Endothelial cell (in vitro differentiated cells): ENCODE measurements around the gene SLC25A23. TPM values are rescaled to one million over a fixed set of nuclear protein-coding genes. Genes with fewer than 3 reads are reported as not detected.
A peak's percentile ranks its signal among the peaks of the same experiment; 100 is the strongest.

ENCODE experiments used
- DNase-seq: peaks from one replicate; pipeline ENCODE4 v3.0.0; 2021; ENCODE audit warnings: low spot score
- H3K27ac Mint-ChIP-seq: one replicate; pipeline ENCODE4 v1.8.0; 2021; ENCODE audit warnings: mixed read lengths, inconsistent platforms; ENCODE audit not compliant: unreplicated experiment
- H3K27me3 Mint-ChIP-seq: one replicate; pipeline ENCODE4 v1.8.0; 2021; ENCODE audit warnings: mild to moderate bottlenecking, moderate library complexity, mixed read lengths, inconsistent platforms; ENCODE audit not compliant: unreplicated experiment
- H3K36me3 Mint-ChIP-seq: one replicate; pipeline ENCODE4 v1.8.0; 2021; ENCODE audit warnings: mild to moderate bottlenecking, low read depth, mixed read lengths, inconsistent platforms; ENCODE audit not compliant: unreplicated experiment
- H3K4me1 Mint-ChIP-seq: one replicate; pipeline ENCODE4 v1.8.0; 2021; ENCODE audit warnings: mild to moderate bottlenecking, mixed read lengths, inconsistent platforms; ENCODE audit not compliant: unreplicated experiment
- H3K4me3 Mint-ChIP-seq: one replicate; pipeline ENCODE4 v1.8.0; 2021; ENCODE audit warnings: mild to moderate bottlenecking, mixed read lengths, inconsistent platforms; ENCODE audit not compliant: unreplicated experiment
- H3K9me3 Mint-ChIP-seq: one replicate; pipeline ENCODE4 v1.8.0; 2021; ENCODE audit warnings: mixed read lengths, inconsistent platforms; ENCODE audit not compliant: unreplicated experiment
- microRNA-seq: library from miRNA; unstranded; fragments of <30 nt; microRNA quantifications from one replicate; pipeline ENCODE4, GENCODE V29; 2020; ENCODE audit not compliant: unreplicated experiment
- total RNA-seq: library from RNA; stranded (reverse); fragmentation: NEBNext Ultra II Directional; extraction: Animal tissue kit (Norgen Biotek cat#: 25700); gene quantifications from one replicate; pipeline ENCODE4 v1.2.1, GENCODE V29; 2021; ENCODE audit not compliant: unreplicated experiment
- TF ChIP-seq, protein P1 (sequence below): fragments of 200-600 bp; sonication (generic); IDR thresholded peaks from one replicate; pipeline ENCODE4 v1.5.0; 2021; ENCODE audit warnings: antibody characterized with exemption; ENCODE audit not compliant: unreplicated experiment

The SLC25A23 gene
- total RNA-seq, 1 donor from 2014 or later, result 20.7 TPM

- H3K36me3 Mint-ChIP-seq, result peaks cover 26% of the 10 kb centered on the region
- TF ChIP-seq, protein P1, sequence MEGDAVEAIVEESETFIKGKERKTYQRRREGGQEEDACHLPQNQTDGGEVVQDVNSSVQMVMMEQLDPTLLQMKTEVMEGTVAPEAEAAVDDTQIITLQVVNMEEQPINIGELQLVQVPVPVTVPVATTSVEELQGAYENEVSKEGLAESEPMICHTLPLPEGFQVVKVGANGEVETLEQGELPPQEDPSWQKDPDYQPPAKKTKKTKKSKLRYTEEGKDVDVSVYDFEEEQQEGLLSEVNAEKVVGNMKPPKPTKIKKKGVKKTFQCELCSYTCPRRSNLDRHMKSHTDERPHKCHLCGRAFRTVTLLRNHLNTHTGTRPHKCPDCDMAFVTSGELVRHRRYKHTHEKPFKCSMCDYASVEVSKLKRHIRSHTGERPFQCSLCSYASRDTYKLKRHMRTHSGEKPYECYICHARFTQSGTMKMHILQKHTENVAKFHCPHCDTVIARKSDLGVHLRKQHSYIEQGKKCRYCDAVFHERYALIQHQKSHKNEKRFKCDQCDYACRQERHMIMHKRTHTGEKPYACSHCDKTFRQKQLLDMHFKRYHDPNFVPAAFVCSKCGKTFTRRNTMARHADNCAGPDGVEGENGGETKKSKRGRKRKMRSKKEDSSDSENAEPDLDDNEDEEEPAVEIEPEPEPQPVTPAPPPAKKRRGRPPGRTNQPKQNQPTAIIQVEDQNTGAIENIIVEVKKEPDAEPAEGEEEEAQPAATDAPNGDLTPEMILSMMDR, result no peak
- H3K4me3 Mint-ChIP-seq, result peak overlapping the region; percentile 94
- H3K27me3 Mint-ChIP-seq, result peaks cover 18% of the 10 kb centered on the region
- no peaks in the 10 kb centered on the region for H3K9me3 Mint-ChIP-seq
- no peak for DNase-seq
- peak overlapping the region; percentile 98 for H3K27ac Mint-ChIP-seq
- peaks cover 26% of the 10 kb centered on the region for H3K4me1 Mint-ChIP-seq
Observed at GRCh38 chr19:6392221-6393073, 67.1 kb downstream of the SLC25A23 start.

Small RNAs within 50 kb of the gene (microRNA-seq; reads per million reads assigned to microRNA genes)
- 29.6 reads per million, percentile 72 among the genes with 10 or more reads in this experiment for gene MIR3940
- gene MIR6790, result 0.83 reads per million, percentile 7 among the genes with 10 or more reads in this experiment

Other genes starting within 250 kb of the SLC25A23 start
- gene MLLT1, start 179.8 kb downstream of the SLC25A23 start, total RNA-seq, result 59.2 TPM
- gene ACER1, start 126.2 kb downstream of the SLC25A23 start, total RNA-seq, result not detected
- gene CLPP, start 98.3 kb downstream of the SLC25A23 start, total RNA-seq, result 105 TPM
- 66.8 TPM for gene ALKBH7, start 87.0 kb downstream of the SLC25A23 start, total RNA-seq
- 4.6 TPM for gene PSPN, start 83.9 kb downstream of the SLC25A23 start, total RNA-seq
- gene GTF2F1, start 66.6 kb downstream of the SLC25A23 start, total RNA-seq, result 95.5 TPM
- 290 TPM for gene KHSRP, start 35.0 kb downstream of the SLC25A23 start, total RNA-seq
- 0.23 TPM for gene SLC25A41, start 26.0 kb downstream of the SLC25A23 start, total RNA-seq
- 0.44 TPM for gene CRB3, start 4.5 kb upstream of the SLC25A23 start, total RNA-seq
- gene DENND1C, start 22.0 kb upstream of the SLC25A23 start, total RNA-seq, result 1.5 TPM
- 0.21 TPM for gene TUBB4A, start 42.5 kb upstream of the SLC25A23 start, total RNA-seq
- gene TNFSF9, start 71.2 kb upstream of the SLC25A23 start, total RNA-seq, result 3.0 TPM
- 0.51 TPM for gene CD70, start 131.4 kb upstream of the SLC25A23 start, total RNA-seq
- gene TNFSF14, start 210.4 kb upstream of the SLC25A23 start, total RNA-seq, result not detected